ENCODE results near the gene SLC49A4.

SLC49A4 gene

DNA sequence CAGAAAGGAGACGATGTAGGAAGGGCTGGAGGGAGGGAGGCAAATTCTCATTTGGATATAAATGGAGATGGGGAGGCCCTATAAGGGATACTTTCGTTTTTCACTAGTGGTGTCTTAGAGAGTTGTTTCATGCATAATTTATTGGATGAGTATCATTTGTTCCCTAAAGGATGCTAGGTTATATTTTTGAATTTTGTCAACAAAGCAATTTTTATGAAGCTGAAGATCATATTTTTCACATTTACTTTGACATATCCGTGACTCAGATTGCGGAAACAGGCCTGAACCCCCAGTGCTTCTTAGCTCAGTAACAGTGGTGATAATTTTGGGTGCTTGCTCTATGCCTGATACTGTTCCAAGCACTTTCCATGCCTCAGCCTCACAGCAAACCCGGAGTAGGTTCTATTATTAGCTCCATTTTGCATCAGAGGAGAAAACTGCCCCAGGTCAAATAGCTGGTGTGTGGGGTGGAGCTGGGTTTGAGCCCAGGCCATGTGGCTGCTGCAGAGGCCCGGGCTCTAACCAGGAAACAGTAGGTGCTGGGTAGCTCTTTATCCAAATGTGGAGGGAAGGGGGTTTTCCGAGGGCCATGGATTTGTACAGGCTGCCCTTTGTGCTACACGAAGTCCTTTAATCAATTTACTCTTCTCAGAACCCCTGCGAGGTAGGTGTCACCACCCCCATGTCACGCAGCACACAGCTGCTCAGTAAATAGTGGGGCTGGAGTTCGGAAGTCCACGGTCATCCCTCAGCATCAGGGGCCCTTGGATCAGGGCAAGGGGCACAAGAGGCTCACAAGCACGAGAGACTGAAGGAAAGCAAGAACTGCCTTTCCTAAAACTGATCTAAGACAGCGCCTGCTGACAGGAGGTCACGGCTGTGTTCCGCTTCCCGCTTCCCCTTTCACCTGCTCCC is 99.1 kb downstream of the SLC49A4 start:
- H3K27ac Mint-ChIP-seq = no peak overlapping the region
- no peaks in the 10 kb centered on the region for H3K27me3 Mint-ChIP-seq
- no peaks in the 10 kb centered on the region for H3K9me3 Mint-ChIP-seq (ENCODE audit: low read depth)
- H3K36me3 Mint-ChIP-seq = no peaks in the 10 kb centered on the region
- peaks cover 18% of the 10 kb centered on the region for H3K4me1 Mint-ChIP-seq (ENCODE audit: low read depth)
- no peak overlapping the region for H3K4me3 Mint-ChIP-seq

GRCh38 chr3:122898298-122898697 is 103.4 kb downstream of the SLC49A4 start:
- Mint-ChIP-seq H3K9me3 (ENCODE audit: low read depth) (no peaks in the 10 kb centered on the region), H3K4me1 (ENCODE audit: low read depth) (peaks cover 5% of the 10 kb centered on the region), H3K27ac (no peak overlapping the region), H3K36me3 (no peaks in the 10 kb centered on the region), H3K4me3 (no peak overlapping the region), H3K27me3 (no peaks in the 10 kb centered on the region)

- peaks cover 7% of the 10 kb centered on the region for H3K9me3 Mint-ChIP-seq (ENCODE audit: low read depth)
- H3K27ac Mint-ChIP-seq = no peak overlapping the region
- H3K36me3 Mint-ChIP-seq = no peaks in the 10 kb centered on the region
- H3K4me3 Mint-ChIP-seq = no peak overlapping the region
- peaks cover 2% of the 10 kb centered on the region for H3K27me3 Mint-ChIP-seq
- no peaks in the 10 kb centered on the region for H3K4me1 Mint-ChIP-seq (ENCODE audit: low read depth)
Measured at GRCh38 chr3:122902326-122902725, 107.5 kb downstream of the SLC49A4 start.

GRCh38 chr3:122903171-122903570 is 108.3 kb downstream of the SLC49A4 start:
- Mint-ChIP-seq H3K9me3 (ENCODE audit: low read depth) (peaks cover 7% of the 10 kb centered on the region), H3K36me3 (no peaks in the 10 kb centered on the region)

GRCh38 chr3:122907471-122907870 is 112.6 kb downstream of the SLC49A4 start:
- H3K36me3 Mint-ChIP-seq = no peaks in the 10 kb centered on the region
- H3K27ac Mint-ChIP-seq = no peak overlapping the region
- H3K9me3 Mint-ChIP-seq (ENCODE audit: low read depth) = peaks cover 7% of the 10 kb centered on the region
- H3K27me3 Mint-ChIP-seq = peaks cover 7% of the 10 kb centered on the region
- no peaks in the 10 kb centered on the region for H3K4me1 Mint-ChIP-seq (ENCODE audit: low read depth)
- no peak overlapping the region for H3K4me3 Mint-ChIP-seq

More at GRCh38 chr3:122903171-122903570, 108.3 kb downstream of the SLC49A4 start:
- Mint-ChIP-seq H3K4me1 (ENCODE audit: low read depth) (no peaks in the 10 kb centered on the region), H3K27ac (no peak overlapping the region), H3K27me3 (peaks cover 2% of the 10 kb centered on the region), H3K4me3 (no peak overlapping the region)

- H3K9me3 Mint-ChIP-seq (ENCODE audit: low read depth) = peaks cover 7% of the 10 kb centered on the region
- H3K27me3 Mint-ChIP-seq = peaks cover 8% of the 10 kb centered on the region
- no peak overlapping the region for H3K4me3 Mint-ChIP-seq
- no peaks in the 10 kb centered on the region for H3K4me1 Mint-ChIP-seq (ENCODE audit: low read depth)
- H3K36me3 Mint-ChIP-seq = no peaks in the 10 kb centered on the region
- no peak overlapping the region for H3K27ac Mint-ChIP-seq
Measured at GRCh38 chr3:122908251-122908650, 113.4 kb downstream of the SLC49A4 start.

- Mint-ChIP-seq H3K36me3 (no peaks in the 10 kb centered on the region), H3K4me1 (ENCODE audit: low read depth) (peaks cover 5% of the 10 kb centered on the region), H3K27me3 (peaks cover 8% of the 10 kb centered on the region), H3K27ac (no peak overlapping the region), H3K9me3 (ENCODE audit: low read depth) (no peaks in the 10 kb centered on the region), H3K4me3 (no peak overlapping the region)
Measured at GRCh38 chr3:122911901-122912300, 117.0 kb downstream of the SLC49A4 start.

- peaks cover 6% of the 10 kb centered on the region for H3K27me3 Mint-ChIP-seq
- no peak overlapping the region for H3K4me3 Mint-ChIP-seq
- H3K36me3 Mint-ChIP-seq = no peaks in the 10 kb centered on the region
- peaks cover 5% of the 10 kb centered on the region for H3K4me1 Mint-ChIP-seq (ENCODE audit: low read depth)
- no peak overlapping the region for H3K27ac Mint-ChIP-seq
- H3K9me3 Mint-ChIP-seq (ENCODE audit: low read depth) = no peaks in the 10 kb centered on the region
Measured at GRCh38 chr3:122912772-122913538, 118.1 kb downstream of the SLC49A4 start.

DNA sequence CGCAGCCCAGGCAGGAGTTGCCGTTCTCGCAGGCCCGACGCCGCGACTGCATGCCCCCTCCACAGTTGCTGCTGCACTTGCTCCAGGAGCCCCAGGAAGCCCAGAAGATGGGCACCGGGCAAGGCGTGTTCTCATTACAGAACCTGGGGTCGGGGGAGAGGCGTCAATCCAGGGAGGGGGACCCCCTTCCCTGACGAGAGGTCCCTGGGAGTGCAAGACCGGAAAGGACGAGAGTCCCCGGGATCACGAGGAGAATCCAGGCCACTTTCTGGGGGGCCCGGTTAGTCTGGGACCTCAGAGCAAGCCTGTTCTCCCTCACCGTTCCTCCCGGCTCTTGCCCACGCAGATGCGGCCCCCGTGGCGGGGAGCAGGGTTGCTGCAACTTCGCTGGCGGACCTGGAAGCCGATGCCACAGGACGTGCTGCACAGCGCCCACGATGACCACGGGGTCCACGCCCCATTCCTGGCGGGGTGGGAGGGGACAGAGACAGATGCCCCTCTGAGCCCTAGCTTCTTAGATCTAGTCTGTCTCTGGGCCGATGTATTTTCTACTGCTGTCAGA is 118.8 kb downstream of the SLC49A4 start:
- H3K4me3 Mint-ChIP-seq = no peak overlapping the region
- no peak overlapping the region for H3K27ac Mint-ChIP-seq
- no peaks in the 10 kb centered on the region for H3K9me3 Mint-ChIP-seq (ENCODE audit: low read depth)
- no peaks in the 10 kb centered on the region for H3K36me3 Mint-ChIP-seq
- peaks cover 5% of the 10 kb centered on the region for H3K4me1 Mint-ChIP-seq (ENCODE audit: low read depth)
- H3K27me3 Mint-ChIP-seq = peaks cover 6% of the 10 kb centered on the region

DNA sequence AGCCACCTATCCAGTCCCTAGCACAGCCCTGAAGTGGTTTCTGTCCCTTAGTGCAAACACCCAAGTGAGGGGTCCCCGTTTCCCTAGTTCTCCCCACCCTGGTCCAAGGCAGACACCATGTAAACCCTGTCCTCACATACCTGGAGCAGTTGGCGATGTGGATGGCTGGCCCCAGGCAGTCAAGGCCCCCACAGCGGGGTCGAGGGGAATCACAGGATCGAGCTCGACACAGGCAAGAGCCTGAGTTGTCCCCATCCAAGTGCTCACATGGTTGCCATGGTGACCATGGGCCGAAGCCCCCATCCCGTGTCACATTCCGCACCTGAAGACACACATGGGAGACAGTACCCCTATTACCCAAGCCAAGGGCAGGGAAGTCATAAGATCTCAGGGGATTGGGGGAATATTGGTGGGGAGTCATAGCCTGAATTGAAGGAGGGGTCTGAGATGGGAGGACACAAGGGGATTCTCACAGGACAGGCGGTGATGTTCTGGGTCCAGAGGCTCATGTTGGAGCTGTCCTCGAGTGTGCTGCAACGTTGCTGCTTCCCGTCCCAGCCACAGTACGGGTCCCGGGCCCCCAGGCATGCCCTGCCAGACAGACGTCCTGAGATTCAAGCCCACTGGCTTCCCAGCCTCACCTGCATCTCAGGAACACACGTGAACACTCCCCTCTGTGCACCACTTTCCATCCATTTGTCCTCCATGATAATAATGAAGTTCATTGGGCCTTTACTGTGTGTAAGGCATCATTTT is 120.6 kb downstream of the SLC49A4 start:
- Mint-ChIP-seq H3K27ac (no peak overlapping the region), H3K36me3 (peaks cover 2% of the 10 kb centered on the region), H3K4me3 (no peak overlapping the region), H3K4me1 (ENCODE audit: low read depth) (peaks cover 5% of the 10 kb centered on the region), H3K27me3 (peaks cover 10% of the 10 kb centered on the region), H3K9me3 (ENCODE audit: low read depth) (no peaks in the 10 kb centered on the region)

DNA sequence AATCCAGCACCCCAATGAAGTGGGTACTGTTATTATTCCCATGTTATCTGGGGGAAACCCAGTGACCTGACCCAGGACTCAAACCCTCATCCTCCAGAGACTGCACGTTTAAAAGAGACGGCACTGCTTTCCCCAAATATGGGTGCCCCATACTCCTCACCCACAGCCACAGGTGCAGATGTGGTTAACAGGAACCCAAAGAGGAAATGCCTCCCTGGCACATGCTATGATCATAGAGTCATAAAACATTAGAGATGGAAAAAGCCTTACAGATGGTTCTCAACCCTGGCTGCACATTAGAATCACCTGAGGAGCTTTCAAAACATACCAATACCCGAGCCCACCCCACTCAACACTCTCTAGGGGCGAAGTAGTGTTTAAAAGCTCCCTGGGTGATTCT is 121.2 kb downstream of the SLC49A4 start:
- Mint-ChIP-seq H3K27ac (no peak overlapping the region), H3K4me1 (ENCODE audit: low read depth) (peaks cover 5% of the 10 kb centered on the region), H3K4me3 (no peak overlapping the region), H3K36me3 (peaks cover 2% of the 10 kb centered on the region), H3K9me3 (ENCODE audit: low read depth) (no peaks in the 10 kb centered on the region), H3K27me3 (peaks cover 9% of the 10 kb centered on the region)

DNA sequence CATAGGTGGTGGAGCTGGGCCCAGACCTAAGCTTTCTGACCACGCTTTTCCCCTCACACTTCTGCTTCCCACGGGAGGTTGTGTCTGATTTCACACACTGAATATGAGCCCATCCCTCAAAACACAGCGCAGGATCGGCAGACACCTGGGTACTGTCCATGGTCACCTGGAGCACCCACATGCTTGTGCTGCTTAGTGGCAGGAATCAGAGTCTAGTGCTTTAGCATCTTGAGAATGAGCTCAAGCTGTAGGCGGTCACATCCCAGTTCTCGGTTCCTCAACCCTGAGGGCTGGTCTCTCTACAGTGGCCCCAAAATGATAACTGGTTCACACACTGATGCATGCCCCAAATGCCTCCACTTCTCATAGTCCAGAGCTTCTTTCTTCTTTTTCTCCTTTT is 121.7 kb downstream of the SLC49A4 start:
- Mint-ChIP-seq H3K4me1 (ENCODE audit: low read depth) (peaks cover 8% of the 10 kb centered on the region), H3K9me3 (ENCODE audit: low read depth) (no peaks in the 10 kb centered on the region), H3K36me3 (peaks cover 2% of the 10 kb centered on the region), H3K27me3 (peaks cover 12% of the 10 kb centered on the region), H3K4me3 (no peak overlapping the region), H3K27ac (no peak overlapping the region)

GRCh38 chr3:122917412-122917811 is 122.5 kb downstream of the SLC49A4 start:
- Mint-ChIP-seq H3K9me3 (ENCODE audit: low read depth) (no peaks in the 10 kb centered on the region), H3K27me3 (peaks cover 12% of the 10 kb centered on the region), H3K4me3 (no peak overlapping the region), H3K4me1 (ENCODE audit: low read depth) (peaks cover 8% of the 10 kb centered on the region), H3K36me3 (peaks cover 2% of the 10 kb centered on the region), H3K27ac (no peak overlapping the region)

DNA sequence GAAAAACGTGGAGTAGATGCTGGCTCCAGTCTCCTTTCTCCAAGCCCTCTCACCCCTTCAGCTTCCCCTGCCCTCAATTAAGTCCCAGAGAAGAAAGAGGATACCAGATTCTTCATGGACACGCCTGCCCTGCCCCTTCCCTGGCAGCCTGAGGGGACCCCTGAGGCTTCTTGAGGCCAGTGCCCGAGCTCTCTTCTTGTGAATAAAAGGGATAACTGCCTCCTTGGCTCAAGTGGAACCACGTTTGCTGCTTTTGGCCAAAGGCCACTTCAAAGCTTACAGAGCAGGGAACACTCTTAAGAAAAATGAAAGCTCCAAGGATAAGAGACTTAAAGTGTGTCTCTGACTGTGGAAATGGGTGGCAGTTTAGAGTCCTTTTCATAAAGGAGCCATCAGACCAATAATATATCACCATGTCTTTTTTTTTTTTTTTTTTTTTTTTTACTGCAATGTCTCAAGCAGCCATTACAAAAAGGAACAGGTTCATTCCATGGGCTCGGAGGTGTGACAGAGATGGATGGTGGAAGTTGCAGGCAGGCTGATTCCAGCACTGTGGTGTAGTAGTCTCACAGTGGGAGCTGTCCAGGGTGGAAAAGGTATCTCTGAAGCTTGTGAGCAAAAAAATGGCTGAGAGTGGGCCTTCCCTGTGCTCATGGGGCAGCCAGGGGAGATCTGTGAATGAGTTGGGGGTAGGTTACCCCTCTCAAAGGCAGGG is 123.9 kb downstream of the SLC49A4 start:
- Mint-ChIP-seq H3K4me3 (no peak overlapping the region), H3K36me3 (peaks cover 2% of the 10 kb centered on the region), H3K27ac (no peak overlapping the region), H3K4me1 (ENCODE audit: low read depth) (peaks cover 8% of the 10 kb centered on the region), H3K27me3 (peaks cover 10% of the 10 kb centered on the region), H3K9me3 (ENCODE audit: low read depth) (no peaks in the 10 kb centered on the region)

Data from activated naive CD8-positive, alpha-beta T cell (primary cell).